ENCODE measurements around the gene BCAR3.
"Not testable (repeated sequence)": the region's sequence is repeated elsewhere in the genome, so short reads cannot be mapped to it uniquely, and the experiment has no call there.

The BCAR3 gene

DNA sequence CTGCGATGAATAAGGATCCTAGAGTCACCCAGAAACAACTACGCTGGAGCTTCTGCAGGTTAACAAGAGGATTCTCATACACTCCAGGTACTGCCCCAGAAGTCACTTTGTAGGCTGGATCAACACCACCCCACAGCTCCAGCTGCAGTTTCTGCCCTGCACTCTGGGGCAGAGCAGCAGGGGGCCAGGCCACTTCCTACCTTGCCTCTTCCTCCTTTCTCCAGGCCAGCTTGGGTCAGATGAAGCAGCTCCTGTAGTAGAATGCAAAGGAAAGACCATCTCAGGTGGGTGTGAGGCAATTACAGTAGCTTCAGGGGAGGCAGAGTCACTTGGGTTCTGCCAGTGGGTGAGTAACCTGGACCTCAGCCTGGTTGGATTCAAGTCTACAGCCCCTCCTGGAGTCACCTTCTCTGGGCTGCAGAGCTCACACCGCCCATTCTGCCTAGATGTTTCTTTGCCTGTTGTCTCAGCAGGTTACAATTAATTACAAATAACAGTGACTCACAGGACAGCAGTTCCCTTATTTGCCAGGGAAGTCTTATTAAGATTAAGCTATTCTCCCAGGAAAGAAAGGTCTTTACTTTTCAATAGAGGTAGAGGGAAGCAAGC is 24.4 kb upstream of the BCAR3 start:
- DNase-seq (ENCODE audit: low read depth) = no peak

DNA sequence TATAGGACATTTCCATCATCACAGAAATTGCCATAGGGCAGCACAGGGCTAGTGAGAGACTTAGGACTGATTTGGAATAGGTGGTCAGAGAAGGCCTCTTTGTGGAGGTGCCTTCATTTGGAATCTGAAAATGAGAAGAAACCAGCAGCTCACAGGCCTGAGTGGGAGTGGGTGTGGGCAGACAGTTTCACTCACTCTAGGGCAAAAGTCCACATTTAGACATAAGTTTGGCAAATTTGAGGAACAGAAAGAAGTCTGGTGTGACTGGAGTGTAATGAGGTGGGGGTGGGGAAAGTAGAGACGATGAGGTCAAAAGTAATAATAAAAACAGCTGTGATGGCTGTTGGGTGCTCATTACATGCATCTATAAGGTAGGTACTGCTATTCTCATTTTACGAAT is 22.4 kb upstream of the BCAR3 start:
- no peak for DNase-seq (ENCODE audit: low read depth)

DNA sequence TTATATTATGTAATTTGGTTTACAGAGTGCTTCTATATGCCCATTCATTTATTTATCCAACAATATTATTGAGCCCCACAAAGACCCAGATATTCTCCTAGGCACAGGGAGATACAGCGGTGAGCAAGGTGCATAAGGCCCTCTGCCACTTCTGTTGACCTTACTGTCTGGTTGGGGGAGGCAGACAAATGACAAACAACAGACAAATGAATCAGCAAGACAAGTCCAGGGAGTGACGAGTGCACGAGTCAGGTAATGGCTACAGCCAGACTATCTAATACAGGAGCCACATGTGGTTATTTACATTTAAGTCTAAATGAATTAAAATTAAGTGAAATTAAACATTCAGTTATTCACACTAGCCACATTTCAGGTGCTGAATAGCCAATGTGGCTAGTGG is 22.0 kb upstream of the BCAR3 start:
- no peak for DNase-seq (ENCODE audit: low read depth)

DNA sequence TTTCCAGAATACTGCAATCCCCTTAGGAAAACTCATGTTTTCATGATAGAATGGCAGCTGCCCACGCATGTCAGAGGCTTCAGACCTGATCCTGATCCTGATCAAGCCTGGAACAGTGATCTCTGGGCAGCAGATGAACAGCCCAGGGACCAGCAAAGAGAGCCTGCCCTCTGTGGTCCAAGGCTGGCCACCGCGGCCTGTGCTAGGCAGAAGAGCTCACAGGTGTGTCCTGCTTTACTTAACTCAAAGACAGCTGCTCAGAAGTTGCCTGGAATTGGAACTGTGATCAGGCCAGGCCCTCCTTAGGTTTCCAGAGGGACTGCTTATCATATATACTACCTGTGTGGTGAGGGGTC is 21.2 kb upstream of the BCAR3 start:
- DNase-seq (ENCODE audit: low read depth) = no peak

DNA sequence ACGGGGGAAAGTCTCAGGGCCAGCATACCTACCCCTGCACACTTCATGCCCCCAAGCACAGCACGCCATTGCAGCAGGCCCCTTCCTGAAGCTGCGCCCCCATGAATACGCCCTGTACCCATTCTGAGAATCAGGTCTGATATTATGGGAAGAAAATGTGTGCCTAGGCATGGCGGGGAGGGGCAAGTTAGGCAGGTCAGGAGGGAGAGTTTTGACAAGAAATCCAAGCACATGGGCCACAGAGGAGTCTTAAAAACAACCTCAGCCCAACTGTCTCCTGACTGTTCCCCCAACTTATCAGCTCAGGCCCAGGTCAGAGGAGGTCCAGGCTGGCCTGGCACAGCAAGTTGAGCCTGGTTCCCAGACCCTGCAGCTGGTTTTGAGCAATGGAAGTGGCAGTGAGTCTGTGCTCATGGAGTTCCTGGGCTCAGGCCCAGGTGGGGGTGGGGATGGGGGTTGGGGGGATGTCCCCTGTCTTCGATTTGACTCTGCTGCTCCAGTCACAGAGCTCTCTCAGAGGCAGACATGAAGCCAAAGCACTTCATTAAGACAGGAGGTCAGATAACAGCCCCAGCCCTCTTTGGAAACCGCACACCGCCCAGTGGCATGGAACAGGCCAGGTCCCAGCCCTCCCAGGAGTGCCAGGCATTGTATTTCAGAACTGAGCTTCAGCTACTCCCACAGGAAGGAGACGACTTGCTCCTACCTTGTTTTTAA is 20.6 kb upstream of the BCAR3 start:
- DNase-seq (ENCODE audit: low read depth) = no peak

DNA sequence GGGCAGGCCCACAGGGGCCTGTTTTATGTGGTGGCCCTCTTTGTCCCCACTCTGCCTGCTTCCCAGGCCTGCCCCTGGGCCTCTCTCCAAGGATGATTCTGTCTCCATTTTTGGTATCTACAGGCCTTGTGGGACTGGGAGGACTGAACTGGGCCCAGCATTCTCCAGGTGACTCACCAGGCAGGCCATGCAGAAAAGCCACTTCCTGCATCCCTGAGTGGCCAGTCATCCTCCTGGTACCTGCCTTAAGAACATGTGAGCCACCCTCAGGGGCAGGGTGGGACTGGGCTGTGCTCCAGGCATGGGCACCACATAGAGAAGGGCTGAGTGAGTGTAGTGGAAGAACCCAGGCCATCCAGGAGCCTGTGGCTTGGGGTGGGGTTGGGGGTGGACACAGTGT is 20.0 kb upstream of the BCAR3 start:
- no peak for DNase-seq (ENCODE audit: low read depth)

DNA sequence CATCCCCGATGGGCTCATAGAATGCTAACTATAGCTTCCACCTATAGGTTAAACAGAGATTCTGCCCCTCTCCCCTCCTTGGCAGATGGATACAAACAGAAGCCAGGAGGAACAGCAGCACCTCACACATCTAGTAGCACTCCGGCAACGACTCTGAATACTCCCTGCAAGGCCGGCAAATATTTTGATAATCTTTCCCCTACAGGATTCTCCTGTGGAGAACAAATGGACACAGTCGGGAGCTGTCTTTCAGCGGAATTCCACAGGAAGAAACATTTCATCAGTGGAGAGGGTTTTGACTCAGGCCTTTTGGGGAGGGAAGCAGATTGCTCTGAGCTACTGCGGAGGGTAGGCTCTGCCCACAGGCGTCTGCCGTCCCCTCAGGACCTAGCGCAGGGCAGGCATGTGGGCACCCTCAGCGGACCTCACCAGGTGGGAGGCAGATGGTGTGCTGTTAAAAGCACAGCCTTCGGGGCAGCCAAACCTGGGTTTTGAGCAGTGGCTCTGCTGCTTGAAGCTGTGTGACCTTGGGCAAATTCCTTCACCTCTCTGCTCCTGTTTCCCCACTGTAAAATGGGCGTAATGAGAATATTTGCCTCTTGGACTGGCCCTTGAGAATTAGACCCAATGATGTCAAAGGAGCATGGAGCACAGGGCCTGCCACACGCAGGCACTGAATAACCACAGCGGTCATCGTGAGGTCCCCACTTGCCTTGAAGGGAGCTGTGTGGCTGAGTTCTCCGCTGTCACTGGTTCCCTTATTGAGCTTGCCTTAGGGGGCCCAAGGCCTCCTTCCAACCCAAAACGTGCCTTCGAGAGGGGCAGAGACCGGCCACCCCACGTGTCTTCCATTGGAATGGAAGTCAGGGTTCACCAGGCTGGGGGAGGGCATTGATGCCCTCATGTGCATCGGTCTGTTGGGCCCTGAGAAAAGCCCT is 19.2 kb upstream of the BCAR3 start:
- no peak for DNase-seq (ENCODE audit: low read depth)

DNA sequence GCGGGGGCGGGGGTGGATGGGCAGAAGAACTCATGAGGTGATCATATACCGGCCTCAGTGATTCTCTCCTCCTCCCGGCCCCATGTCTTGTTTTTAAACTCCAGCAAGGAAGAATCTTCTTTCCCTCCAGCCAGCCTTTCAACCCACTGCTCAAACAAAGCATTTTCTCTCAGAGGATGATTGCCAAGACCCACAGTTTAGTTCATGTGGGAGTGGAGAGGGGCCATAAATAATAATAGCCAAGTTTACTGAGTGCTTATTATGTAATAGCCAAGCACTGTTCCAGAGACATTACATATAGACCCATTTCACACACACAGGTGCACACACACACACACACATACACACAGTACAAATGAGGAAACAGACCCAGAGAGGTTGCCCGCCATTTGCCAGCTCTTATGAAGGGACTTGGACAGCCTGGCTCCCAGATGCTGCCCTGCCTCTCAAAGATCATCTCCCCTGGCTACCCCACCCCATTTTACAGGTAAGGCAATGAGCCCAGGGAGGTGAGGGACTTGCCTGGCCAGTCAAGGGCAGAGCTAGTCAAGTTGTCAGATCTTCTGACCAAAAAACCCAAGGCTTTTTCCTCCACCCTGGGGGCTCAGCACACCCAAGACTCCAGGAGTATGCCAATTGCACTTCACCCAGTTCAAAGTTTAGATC is 18.0 kb upstream of the BCAR3 start:
- no peak for DNase-seq (ENCODE audit: low read depth)

DNA sequence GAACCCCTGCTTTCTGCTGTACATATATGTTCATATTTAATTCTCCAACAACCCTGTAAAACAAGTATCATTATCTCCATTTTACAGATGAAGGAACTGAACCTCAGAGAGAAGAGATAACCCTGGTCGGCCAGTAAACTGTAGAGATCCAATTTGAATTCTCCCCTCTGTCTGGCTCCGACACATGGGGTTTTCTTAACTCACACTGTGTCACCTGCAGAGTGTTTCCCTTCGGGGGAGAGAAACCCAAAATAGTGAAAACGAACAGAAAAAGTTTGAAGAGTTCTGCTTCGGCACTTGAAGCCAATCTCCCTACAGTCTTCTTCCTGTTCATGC is 17.4 kb upstream of the BCAR3 start:
- DNase-seq (ENCODE audit: low read depth) = no peak

DNA sequence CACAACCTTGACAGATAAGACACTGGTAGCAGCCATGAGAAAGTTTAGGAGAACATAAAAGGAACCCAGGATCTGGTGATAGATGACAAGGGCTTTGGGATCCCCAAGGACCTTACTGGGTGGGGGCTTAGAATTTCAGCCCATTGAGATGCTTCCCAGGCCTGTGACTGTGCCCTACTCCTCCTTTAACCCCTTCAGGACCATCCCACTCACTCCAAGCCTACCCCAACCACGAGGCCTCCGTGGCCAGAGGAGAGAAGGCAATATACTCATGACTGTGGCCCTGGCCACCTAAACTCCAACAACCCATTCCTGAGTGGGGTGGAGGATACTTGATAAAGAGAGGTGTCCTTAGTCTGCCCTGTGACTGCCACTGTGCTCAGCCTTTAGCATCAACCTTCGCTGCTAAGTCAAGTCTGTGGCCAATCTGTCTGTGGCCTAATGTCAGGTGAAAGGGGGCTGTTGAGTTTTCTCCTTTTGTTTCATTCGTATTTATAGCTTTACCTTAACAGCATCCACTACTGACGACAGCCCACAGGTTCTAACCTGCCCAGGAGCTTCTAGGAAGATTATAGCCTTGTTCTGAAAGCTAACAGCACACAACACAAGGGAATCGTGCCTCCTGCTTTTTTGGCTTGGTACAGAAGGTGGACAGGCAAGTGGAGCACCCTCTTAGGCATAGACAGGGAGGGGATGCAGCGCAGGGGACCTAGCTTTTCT is 16.9 kb upstream of the BCAR3 start:
- no peak for DNase-seq (ENCODE audit: low read depth)

DNA sequence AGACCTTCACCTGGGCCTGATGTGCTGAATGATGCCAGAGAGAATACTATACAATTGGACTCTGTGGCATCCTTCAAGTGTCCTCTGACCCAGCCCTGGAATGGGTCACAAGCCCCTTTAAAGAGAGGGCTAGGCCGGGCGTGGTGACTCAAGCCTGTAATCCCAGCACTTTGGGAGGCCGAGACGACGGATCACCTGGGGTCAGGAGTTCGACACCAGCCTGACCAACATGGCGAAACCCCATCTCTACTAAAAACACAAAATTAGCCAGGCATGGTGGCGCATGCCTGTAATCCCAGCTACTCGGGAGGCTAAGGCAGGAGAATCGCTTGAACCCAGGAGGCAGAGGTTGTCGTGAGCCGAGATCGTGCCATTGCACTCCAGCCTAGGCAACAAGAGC is 15.9 kb upstream of the BCAR3 start:
- not testable (repeated sequence) for DNase-seq (ENCODE audit: low read depth)

DNA sequence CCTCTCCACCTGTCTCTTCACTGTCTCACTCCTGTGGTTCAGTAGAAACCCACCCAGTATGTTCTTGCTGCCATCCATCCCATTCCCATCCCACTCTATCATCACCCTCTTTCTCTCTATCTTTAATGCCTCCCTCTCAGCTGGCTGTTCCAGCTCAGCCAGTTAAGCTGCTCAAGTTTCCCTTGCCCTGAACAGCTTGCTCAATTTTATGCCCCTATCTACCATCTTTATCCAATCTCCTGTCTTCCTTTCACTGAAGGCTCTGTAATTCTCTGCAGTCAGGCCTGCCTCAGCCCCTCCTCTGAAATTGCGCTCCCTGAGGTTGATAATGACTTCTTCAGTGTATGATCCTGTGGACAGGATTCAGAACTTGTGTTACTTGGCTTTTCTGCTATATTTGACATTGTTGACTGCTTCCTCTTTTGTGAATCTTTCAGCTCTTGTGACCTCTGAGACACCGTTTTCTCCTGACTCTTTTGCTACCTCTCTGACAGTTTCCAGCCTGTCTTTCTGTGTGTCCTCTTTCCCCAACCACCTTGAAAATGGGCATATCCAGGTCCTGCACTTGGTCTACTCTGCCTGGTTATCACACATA is 13.9 kb upstream of the BCAR3 start:
- DNase-seq (ENCODE audit: low read depth) = no peak

DNA sequence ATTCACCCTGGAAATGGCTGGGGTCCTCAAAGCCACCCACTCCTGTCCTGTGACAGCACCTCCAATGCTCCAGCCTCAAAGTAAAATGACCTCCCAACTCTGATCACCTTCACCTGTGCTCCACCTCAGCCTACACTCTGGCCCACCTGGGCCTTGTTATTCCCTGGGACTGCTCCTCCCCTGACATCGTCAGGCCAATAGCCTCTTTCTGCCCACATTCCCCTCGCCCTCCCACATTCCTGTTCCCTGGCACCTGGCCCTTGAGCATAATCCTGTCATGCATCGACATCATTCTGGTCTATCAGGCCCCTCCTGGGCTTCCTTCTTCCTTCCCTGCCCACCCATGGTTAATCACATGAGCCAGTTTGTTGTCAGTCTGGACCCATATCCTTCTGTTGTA is 13.2 kb upstream of the BCAR3 start:
- no peak for DNase-seq (ENCODE audit: low read depth)

DNA sequence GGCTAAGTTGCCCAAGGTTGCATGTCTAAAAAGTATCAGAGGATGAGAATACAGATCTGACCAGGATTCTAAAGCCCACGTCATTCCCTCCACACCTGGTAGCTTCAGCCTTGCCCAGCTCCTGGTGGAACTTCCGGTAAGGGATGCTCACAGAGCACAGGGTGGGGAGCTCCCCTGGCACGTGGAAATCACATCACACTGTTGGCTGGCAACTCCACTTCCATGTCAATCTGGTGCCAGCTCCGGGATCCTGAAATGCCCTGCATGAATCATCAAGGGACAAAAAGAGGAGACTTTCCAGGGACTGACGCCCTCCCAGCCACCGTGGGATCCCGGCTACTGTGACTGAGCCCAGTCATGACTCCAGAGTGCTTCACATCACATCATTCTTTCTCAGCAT is 12.4 kb upstream of the BCAR3 start:
- no peak for DNase-seq (ENCODE audit: low read depth)

DNA sequence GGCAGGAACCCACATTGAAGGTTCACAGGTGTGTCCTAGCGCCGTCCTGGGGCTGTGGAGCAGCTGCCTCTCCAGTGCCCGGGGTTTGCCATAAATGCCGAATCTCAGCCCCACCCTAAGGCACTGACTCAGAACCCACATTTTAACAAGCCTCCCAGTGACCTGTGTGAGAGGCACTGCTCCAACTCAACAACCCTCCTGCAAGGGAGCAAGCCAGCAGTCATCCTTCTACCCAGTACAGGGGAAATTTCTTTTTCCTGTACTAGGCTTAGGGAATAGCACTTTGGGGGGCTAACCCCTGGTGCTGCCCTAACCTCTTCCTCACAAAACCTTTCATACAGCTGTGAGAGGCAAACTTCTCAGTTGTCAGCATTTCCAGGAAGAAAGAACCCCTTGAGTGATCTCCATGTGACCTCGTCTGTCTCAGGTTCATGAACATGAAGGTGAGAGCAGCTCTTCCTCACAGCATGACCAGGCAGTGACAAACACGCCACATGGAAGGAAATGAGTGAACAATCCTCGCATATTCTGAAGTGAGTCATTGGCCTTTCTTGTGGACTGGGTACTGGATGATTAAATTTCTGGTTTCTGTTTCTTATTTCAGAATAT is 11.4 kb upstream of the BCAR3 start:
- no peak for DNase-seq (ENCODE audit: low read depth)

DNA sequence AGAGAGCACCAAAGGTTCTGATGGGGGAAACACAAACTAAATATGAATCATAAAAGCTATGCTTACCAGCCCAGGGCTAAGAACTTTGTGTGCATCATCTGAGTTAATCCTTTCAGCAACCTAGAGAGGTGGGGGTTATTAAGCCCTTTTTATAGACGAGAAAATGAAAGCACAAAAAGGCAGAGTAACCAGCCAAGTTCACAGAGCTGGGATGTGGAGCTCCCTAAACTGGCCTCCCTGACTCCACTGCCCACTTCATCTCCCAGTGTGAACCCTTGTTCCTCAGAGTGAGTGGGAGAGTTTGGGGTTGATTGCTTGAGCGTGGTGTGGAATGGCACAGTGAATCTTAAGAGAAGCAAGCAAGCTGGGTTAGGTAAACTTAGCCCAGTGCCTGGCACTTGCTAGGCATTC is 10.8 kb upstream of the BCAR3 start:
- DNase-seq (ENCODE audit: low read depth) = no peak

DNA sequence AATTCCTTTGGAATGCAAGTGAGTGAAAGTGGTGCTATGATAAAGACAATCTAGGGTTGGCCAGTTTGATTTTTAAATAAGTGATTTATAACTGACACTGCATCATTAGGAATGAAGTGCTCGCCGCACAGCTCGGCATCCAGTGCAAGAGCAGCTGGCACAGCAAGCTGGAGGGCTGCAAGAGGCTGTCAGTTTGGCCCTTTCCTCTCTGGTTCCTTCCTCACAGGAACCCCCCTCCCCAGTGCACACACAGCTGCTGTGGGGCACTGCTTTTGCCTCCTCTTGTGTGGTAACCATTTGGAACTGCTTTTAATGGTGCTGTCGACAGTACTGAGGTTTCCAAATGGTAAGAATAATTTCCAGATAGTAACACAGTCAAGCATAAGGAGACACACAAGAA is 10.4 kb upstream of the BCAR3 start:
- DNase-seq (ENCODE audit: low read depth) = no peak

DNA sequence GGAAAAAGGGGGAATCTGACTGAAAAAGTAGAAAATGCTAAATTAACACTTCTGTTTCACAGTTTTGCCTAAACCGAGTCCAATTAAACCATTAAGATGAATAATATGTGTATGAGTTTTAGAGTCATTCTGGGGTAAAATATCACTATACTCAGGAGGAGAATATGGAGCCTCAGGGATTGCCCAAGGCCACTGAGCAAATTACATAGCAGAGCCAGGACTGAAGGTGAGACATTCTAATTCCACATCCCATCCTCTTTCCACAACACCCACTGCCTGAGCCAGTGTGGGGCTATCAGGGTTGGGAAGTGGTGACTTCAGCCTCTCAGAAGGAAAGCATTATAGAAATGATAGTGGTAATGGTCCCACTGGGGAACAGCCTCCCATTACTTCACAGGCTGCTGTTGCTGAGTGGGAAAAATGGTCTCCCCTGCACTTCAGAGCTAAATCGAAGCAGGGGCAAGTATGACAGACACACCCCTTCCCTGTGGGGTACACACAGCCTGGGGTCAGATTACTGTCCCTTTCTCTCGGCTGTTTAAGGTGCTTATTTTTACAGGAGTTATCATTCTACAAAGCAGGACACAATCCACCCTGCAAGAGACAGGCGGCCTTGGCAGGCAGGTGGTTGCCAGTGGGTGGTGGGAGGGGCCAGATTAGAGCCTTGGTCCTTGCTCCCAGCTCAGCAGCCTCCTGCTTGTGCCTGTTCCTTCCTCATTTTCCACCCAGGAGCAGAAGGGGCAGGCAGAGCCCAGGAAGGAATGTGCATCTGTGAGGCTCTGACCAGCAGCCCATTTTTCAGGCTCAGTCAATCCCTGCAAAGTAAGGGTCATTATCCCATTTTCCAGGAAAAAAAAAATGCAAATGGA is 9.5 kb upstream of the BCAR3 start:
- DNase-seq (ENCODE audit: low read depth) = no peak

DNA sequence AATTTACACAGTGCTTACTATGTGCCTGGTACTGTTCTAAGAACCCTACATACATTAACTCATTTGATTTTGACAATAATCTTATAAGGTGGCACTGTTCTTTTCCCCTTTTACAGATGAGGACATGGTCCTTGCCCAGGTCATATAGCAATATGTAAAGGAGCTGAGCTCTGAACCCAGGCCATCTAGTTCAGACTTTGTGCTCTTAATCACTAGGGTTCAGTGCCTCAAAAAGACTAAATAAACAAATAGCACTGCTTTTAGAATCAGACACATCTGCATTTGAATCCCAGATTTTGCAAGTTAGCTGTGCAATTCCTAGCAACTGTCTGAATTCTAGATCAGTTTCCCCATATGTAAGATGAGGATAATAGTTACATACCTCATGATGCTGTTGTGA is 8.7 kb upstream of the BCAR3 start:
- no peak for DNase-seq (ENCODE audit: low read depth)

DNA sequence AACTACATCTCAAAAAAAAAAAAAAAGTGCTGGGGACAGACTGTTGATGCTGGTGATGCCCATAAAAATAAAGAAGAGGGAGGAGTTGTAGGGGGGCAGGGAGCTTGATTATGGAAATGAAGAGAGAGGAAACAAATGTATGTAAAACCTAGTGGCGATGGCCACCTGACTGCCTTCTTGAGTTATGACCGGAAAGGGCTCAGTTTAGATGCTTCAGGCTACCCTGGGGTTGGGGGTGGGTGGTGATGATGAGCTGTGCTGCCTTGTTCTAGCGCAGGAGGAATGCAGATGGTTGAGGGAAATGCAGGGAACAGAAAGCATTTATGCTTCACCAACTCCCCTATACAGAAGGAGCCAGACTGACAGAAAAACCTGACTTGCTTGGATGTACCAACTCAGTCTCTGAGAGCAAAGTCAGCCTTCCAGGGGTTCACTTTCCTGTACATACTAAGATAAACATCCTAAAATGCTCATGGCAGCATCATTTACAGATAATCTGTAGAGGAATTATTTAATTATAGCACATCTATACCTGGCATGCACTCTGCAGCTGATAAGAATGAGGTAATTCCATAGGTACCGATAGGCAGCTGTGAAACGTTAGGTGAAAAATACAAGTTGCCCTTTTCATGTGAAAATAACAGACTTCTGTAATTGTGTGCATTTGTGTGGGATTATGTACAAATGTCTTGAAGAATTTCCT is 8.0 kb upstream of the BCAR3 start:
- no peak for DNase-seq (ENCODE audit: low read depth)

Measured in stimulated activated CD8-positive, alpha-beta memory T cell treated with anti-CD3 and anti-CD28 coated beads, Interleukin-15, amount 100 ng/mL, for 24 hours (primary cell).